Lung (tissue), 12 donors: Measurements from ENCODE around the gene RNF152. TPM values are rescaled to one million over a fixed set of nuclear protein-coding genes. Genes with fewer than 3 reads are reported as not detected.
"Not testable (repeated sequence)": the region's sequence is repeated elsewhere in the genome, so short reads cannot be mapped to it uniquely, and the experiment has no call there.

Source experiments
- ATAC-seq: fragments of 200-7000 bp; cut with Tn5 transposase; one replicate; pipeline ENCODE4 v1.9.1; 2020; ENCODE audit warnings: moderate number of reproducible peaks; ENCODE audit not compliant: insufficient read depth, low FRiP score
- DNase-seq, 3 donors: peaks; one replicate each; pipeline ENCODE4 v3.0.0-alpha.2; 2013 to 2017
- H3K27ac ChIP-seq, 2 donors: one replicate each; pipeline ENCODE4 v1.5.1; 2013; ENCODE audit warnings: mild to moderate bottlenecking in 2 of 2, moderate library complexity in 2 of 2, control low read depth in 1 of 2, inconsistent platforms in 1 of 2, low read depth in 1 of 2, low read length in 1 of 2
- H3K27me3 ChIP-seq, 3 donors: one replicate each; pipeline ENCODE4 v1.5.1; 2013; ENCODE audit warnings: low read length in 2 of 3; ENCODE audit not compliant: control insufficient read depth in 3 of 3, insufficient read depth in 3 of 3
- H3K36me3 ChIP-seq, 4 donors: one replicate each; pipeline ENCODE4 v1.5.1; 2013; ENCODE audit warnings: low read length in 4 of 4, mild to moderate bottlenecking in 1 of 4, moderate library complexity in 1 of 4; ENCODE audit not compliant: control insufficient read depth in 4 of 4, insufficient read depth in 4 of 4
- H3K4me1 ChIP-seq, 5 donors: one replicate each; pipeline ENCODE4 v1.5.1; 2013; ENCODE audit warnings: low read length in 5 of 5, mild to moderate bottlenecking in 2 of 5, moderate library complexity in 1 of 5; ENCODE audit not compliant: control insufficient read depth in 5 of 5, insufficient read depth in 5 of 5
- H3K4me3 ChIP-seq: one replicate; pipeline ENCODE4 v1.5.1; 2013; ENCODE audit warnings: mild to moderate bottlenecking, control low read depth, moderate library complexity
- H3K9ac ChIP-seq, 2 donors: one replicate each; pipeline ENCODE4 v1.5.1; 2013; ENCODE audit warnings: low read length in 2 of 2, control low read depth in 1 of 2; ENCODE audit not compliant: insufficient read depth in 1 of 2
- H3K9me3 ChIP-seq, 4 donors: one replicate each; pipeline ENCODE4 v1.5.1; 2013; ENCODE audit warnings: low read length in 3 of 4, mild to moderate bottlenecking in 1 of 4, moderate library complexity in 1 of 4; ENCODE audit not compliant: control insufficient read depth in 4 of 4, insufficient read depth in 3 of 4
- CTCF ChIP-seq: IDR thresholded peaks from 2 replicates; pipeline ENCODE4 v1.5.1; 2012; ENCODE audit warnings: mild to moderate bottlenecking; ENCODE audit errors: control extremely low read depth, extremely low read depth
- WGBS, 2 donors: extraction: QIAGEN DNeasy Blood & Tissue Kit; methylation state at CpG; one replicate each; pipeline ENCODE4 v1.1.7; 2013; 5-methylcytosine and 5-hydroxymethylcytosine counted together
- polyA plus RNA-seq, 2 donors: library from polyadenylated mRNA; stranded (reverse); fragments of 200-250 nt; gene quantifications; one replicate each; pipeline ENCODE4 v1.2.1, GENCODE V29; 2013
- total RNA-seq, 2 donors: library from RNA; depleted of rRNA in 1 of 2; stranded (reverse); fragments of >200 nt in 1 of 2; gene quantifications; one replicate each; pipeline ENCODE4 v1.2.1, GENCODE V29; 2014 to 2021
- donor health status: control.
- donor health status: control.
- donor health status: Bipolar disorder and iron deficiency.
- donor health status: healthy.
- donor health status: DM: yes; HTN: yes; CAD: no.

The RNF152 gene
- total and polyA plus RNA-seq, 4 donors = 1.1 to 55.6 (median 9.6) TPM

- H3K4me1 ChIP-seq = no peaks in the 10 kb centered on the region
- no peaks in the 10 kb centered on the region for H3K9me3 ChIP-seq
- ATAC-seq (no peak), DNase-seq (no peak)
- WGBS, 2 donors = 77 to 86% methylated on average over 3 of the region's 3 CpGs
- no peak overlapping the region for H3K9ac ChIP-seq
- TF ChIP-seq CTCF = no peak
- no peak overlapping the region for H3K27ac ChIP-seq
- H3K4me3 ChIP-seq = no peak overlapping the region
- no peaks in the 10 kb centered on the region for H3K36me3 ChIP-seq
- no peaks in the 10 kb centered on the region for H3K27me3 ChIP-seq
These were observed 101.8 kb downstream of the RNF152 start for GRCh38 chr18:61791031-61791430.

DNA sequence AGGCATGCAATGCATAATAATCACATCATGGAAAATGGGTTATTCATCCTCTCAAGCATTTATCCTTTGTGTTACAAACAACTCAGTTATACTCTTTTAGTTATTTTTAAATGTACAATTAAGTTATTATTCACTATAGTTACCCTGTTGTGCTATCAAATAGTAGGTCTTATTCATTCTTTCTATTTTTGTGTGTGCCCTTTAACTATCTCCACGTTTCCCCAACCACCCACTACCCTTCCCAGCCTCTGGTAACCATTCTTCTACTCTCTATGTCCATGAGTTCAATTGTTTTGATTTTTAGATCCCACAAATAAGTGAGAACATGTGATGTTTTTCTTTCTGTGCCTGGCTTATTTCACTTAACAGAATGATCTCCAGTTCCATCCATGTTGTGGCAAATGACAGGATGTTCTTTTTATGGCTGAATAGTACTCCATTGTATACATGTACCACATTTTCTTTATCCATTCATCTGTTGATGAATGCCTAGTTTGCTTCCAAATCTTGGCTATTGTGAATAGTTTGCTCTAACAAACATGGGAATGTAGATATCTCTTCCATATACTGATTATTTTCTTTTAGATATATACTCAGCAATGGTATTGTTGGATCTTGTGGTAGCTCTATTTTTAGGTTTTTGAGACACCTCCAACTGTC, 105.7 kb downstream of the RNF152 start:
- 84 to 89% methylated on average over 1 of the region's 1 CpG for WGBS, 2 donors
- not testable (repeated sequence) for H3K9me3 ChIP-seq, H3K27ac ChIP-seq, DNase-seq, H3K36me3 ChIP-seq, H3K27me3 ChIP-seq, H3K4me3 ChIP-seq, ATAC-seq, H3K9ac ChIP-seq, H3K4me1 ChIP-seq

DNA sequence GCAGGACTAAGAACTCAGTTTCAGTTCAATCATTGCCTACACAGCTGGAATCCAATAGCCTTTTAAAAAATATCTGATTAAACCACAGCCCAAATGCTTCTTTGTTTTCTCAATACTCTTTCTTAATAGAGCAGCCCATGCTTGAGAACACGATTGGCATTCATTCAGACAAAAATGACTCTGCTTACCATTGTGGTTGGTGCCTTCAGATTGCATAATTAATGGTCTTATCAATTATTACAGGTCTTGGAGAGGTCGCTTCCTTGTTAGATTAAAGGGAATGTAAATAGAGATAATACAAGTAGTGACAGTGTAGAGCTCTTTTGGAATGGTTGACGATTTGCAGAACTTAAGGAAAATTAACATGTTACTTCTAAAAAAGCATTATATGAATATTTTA, 107.2 kb downstream of the RNF152 start:
- Histone ChIP-seq H3K9me3 (no peaks in the 10 kb centered on the region), H3K27ac (no peak overlapping the region), H3K9ac (no peak overlapping the region), H3K4me3 (no peak overlapping the region), H3K27me3 (no peaks in the 10 kb centered on the region), H3K36me3 (no peaks in the 10 kb centered on the region), H3K4me1 (no peaks in the 10 kb centered on the region)
- ATAC-seq (no peak), DNase-seq (no peak)
- no peak for TF ChIP-seq CTCF
- WGBS, 2 donors = 42 to 63% methylated on average over 3 of the region's 3 CpGs

GRCh38 chr18:61784834-61785233, 108.0 kb downstream of the RNF152 start:
- 30 to 38% methylated on average over 2 of the region's 2 CpGs for WGBS, 2 donors
- no peak for TF ChIP-seq CTCF

More at GRCh38 chr18:61784834-61785233, 108.0 kb downstream of the RNF152 start:
- Histone ChIP-seq H3K27me3 (no peaks in the 10 kb centered on the region), H3K4me3 (no peak overlapping the region), H3K27ac (no peak overlapping the region), H3K9me3 (no peaks in the 10 kb centered on the region), H3K9ac (no peak overlapping the region), H3K36me3 (no peaks in the 10 kb centered on the region), H3K4me1 (no peaks in the 10 kb centered on the region)
- no peak for DNase-seq
- no peak for ATAC-seq
